Measurements from ENCODE around the gene BCL2L1.

BCL2L1 gene

GRCh38 chr20:31707258-31707615, 15.4 kb downstream of the BCL2L1 start:
- TF ChIP-seq CTCF (IDR thresholded peaks at IDR 0.05; ENCODE audit: low read depth, low read length) = no peak
- DNase-seq (ENCODE audit: extremely low read depth, low read depth) = no peak

DNA sequence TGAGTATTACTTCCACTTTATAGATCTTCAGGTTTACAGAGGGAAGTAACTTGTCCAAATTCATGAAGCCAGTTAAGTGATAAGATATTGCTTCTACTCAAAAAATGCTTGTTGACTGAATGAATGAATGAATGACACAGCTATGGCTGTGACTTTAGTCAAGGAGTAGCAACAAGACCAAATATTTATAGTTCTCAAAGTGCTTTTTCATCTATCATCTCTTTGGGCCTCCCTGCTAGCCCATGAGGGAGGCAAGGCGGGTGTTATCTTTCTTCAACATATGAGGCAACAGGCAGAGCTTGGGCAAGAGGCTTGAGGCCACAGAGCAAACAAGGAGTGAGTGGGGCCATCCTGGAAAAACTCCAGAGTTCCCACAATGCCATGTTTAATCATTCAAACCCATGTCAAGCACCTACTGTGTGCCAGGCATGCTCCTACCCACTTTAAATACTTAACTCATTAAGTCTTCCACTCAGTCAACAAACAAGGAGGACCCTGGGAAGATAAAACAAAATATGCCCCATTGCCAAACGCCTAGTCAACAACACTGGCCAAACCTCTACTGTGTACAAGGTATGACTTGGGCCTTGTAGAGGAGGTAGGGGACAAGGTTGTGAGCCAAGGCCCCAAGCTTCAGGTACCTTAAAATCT, 15.9 kb downstream of the BCL2L1 start:
- no peak for DNase-seq (ENCODE audit: extremely low read depth, low read depth)
- no peak for TF ChIP-seq CTCF (IDR thresholded peaks at IDR 0.05; ENCODE audit: low read depth, low read length)

GRCh38 chr20:31705598-31706597, 16.8 kb downstream of the BCL2L1 start:
- TF ChIP-seq CTCF (IDR thresholded peaks at IDR 0.05; ENCODE audit: low read depth, low read length) = no peak
- DNase-seq (ENCODE audit: extremely low read depth, low read depth) = no peak

GRCh38 chr20:31705191-31705590, 17.5 kb downstream of the BCL2L1 start:
- DNase-seq (ENCODE audit: extremely low read depth, low read depth) = no peak
- TF ChIP-seq CTCF (IDR thresholded peaks at IDR 0.05; ENCODE audit: low read depth, low read length) = no peak

- TF ChIP-seq CTCF (IDR thresholded peaks at IDR 0.05; ENCODE audit: low read depth, low read length) = no peak
- DNase-seq (ENCODE audit: extremely low read depth, low read depth) = no peak
Observed at GRCh38 chr20:31704225-31705119, 18.2 kb downstream of the BCL2L1 start.

DNA sequence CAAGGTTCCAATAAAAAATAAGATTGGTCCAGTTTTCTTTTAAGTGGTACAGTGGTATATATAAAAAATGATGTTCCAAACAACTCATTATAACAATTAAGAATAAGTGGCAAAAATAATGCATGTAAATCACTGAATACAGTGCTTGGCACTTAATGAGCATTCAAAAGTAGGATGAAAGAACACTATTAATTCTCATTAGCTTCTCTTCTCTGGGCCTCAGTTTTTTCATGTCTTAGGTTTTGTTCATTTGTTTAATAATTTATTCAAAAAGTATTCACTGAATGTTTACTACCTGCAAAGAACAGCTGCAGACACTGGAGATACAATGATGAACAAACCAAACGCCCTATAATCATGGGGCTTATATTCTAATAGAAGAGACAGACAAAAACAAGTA, 21.1 kb downstream of the BCL2L1 start:
- no peak for TF ChIP-seq CTCF (IDR thresholded peaks at IDR 0.05; ENCODE audit: low read depth, low read length)
- no peak for DNase-seq (ENCODE audit: extremely low read depth, low read depth)

All from AG09319 (cell line).